ENCODE results near the gene BCAR3. TPM values are rescaled to one million over a fixed set of nuclear protein-coding genes. Genes with fewer than 3 reads are reported as not detected.

BCAR3 gene
- total and polyA plus RNA-seq, 2 of the 4 experiments (the other 2 are of a cell fraction), result 41.4 to 46.4 TPM

DNA sequence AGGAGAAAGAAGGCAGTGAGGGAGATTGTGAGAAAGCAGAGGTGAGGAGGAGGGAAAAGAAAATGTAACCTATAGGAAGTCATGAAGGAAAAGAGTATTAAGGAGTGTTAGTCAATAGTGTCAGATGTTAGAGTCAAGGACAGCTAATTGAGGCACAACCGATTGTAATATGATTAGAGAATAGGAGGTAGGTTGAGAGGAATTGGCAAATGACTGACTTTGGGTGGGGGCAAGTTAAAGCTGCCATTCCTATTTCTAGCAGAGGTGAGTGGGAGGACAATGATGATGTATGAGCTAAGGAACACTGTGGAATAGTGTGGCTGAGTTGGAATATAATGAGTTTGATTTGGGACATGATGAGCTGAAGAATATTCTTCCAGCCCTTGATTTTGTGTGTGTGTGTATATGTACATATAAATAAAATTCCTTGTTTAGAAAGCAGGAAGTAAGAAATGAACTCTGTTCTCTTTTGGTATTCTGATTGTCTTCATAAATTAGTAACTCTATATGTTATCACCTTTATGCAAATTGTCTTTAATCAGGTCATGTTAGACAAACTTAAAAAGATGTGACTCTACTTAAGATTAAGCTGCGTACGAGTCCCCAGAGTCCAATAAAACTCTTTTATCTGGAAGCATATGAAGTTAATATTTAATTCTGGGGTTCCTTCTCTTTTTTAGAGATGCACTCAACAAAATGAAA, 135.3 kb downstream of the BCAR3 start:
- no peaks in the 10 kb centered on the region for H3K79me1 ChIP-seq (ENCODE audit: low read depth in 1 of 2, low read length in 2 of 2)
- H4K8ac ChIP-seq (ENCODE audit: low read depth in 2 of 2, low read length in 2 of 2), result no peak overlapping the region
- no peak overlapping the region for H3K18ac ChIP-seq (ENCODE audit: low read depth, low read length)
- no peak for ATAC-seq (ENCODE audit: low read depth)
- H3K27ac ChIP-seq (ENCODE audit: insufficient read depth, low read length), result no peak overlapping the region
- no peaks in the 10 kb centered on the region for H3K9me1 ChIP-seq (ENCODE audit: insufficient read depth, low read length)
- H3K4me3 ChIP-seq (ENCODE audit: insufficient read depth, low read depth, low read length), result no peak overlapping the region
- no peak overlapping the region for H2AFZ ChIP-seq (replicated peaks; ENCODE audit: low read length, poor library complexity)
- H3K9me3 ChIP-seq (ENCODE audit: control insufficient read depth, insufficient read depth, low read length), result no peaks in the 10 kb centered on the region
- DNase-seq, result no peak
- no peaks in the 10 kb centered on the region for H3K27me3 ChIP-seq (ENCODE audit: control insufficient read depth, insufficient read depth, low read length)
- TF ChIP-seq MAFK (IDR thresholded peaks at IDR 0.05; ENCODE audit: low read depth, low read length), result no peak
- TF ChIP-seq RAD21 (IDR thresholded peaks at IDR 0.05; ENCODE audit: low read length), result no peak
- no peak overlapping the region for H4K5ac ChIP-seq (ENCODE audit: low read depth, low read length)
- no peak overlapping the region for H2BK5ac ChIP-seq (ENCODE audit: low read depth, low read length, poor library complexity, severe bottlenecking)
- intact Hi-C loops (cut with micrococcal nuclease) (loop anchor here (10.0 kb wide), 1 partner anchor 52 kb away; no protein-coding TSS in a partner anchor), dilution Hi-C loops (cut with HindIII; ENCODE audit: low sequenced_read_pairs, unreplicated experiment) (no loop called here), in situ Hi-C loops (cut with MboI; ENCODE audit: low sequenced_read_pairs) (no loop called here)
- BruUV-seq (replicated peaks), result no TSS peak
- no peak overlapping the region for H2BK20ac ChIP-seq (ENCODE audit: low read depth, low read length)
- H2BK15ac ChIP-seq (ENCODE audit: low read depth, low read length), result no peak overlapping the region
- no peak overlapping the region for H3K4me2 ChIP-seq (ENCODE audit: low read depth, low read length)
- H4K91ac ChIP-seq (ENCODE audit: insufficient read depth, low read depth, low read length), result no peak overlapping the region
- no peak overlapping the region for H3K23ac ChIP-seq (ENCODE audit: low read depth, low read length)
- CTCF ChIA-PET, result interaction anchor here (0.6 to 0.7 kb wide), 2 partner anchors 62 to 152 kb away, joined by 3 read pairs; no protein-coding TSS in a partner anchor
- 100% methylated on average over 1 of the region's 3 CpGs; no CpG with 5 or more reads in 1 of the 2 experiments for WGBS, 2 experiments (ENCODE audit: extremely low coverage in 2 of 2, insufficient read length in 1 of 2)
- POLR2A ChIA-PET (ENCODE audit: unreplicated experiment), result no interaction called here
- no peak overlapping the region for H3K14ac ChIP-seq (replicated peaks; ENCODE audit: low read depth, low read length)
- H2AK9ac ChIP-seq (replicated peaks; ENCODE audit: low read depth, low read length, poor library complexity), result no peak overlapping the region
- no peak overlapping the region for H2BK120ac ChIP-seq (ENCODE audit: low read depth, low read length)
- no peak overlapping the region for H3K4ac ChIP-seq (ENCODE audit: low read depth, low read length)
- H3K4me1 ChIP-seq (ENCODE audit: control insufficient read depth, insufficient read depth, low read length), result no peaks in the 10 kb centered on the region
- no peak overlapping the region for H3K9ac ChIP-seq (ENCODE audit: low read depth, low read length)
- H3K36me3 ChIP-seq (ENCODE audit: control insufficient read depth, insufficient read depth, low read length), result peaks cover 10% of the 10 kb centered on the region
- H4K20me1 ChIP-seq (ENCODE audit: insufficient read depth, low read length), result no peaks in the 10 kb centered on the region
- H3K56ac ChIP-seq (ENCODE audit: extremely low read depth, insufficient read depth, low read length), result no peak overlapping the region
- H2AK5ac ChIP-seq (ENCODE audit: low read depth, low read length), result no peak overlapping the region

Data from IMR-90 (cell line).